K562 (cell line): ENCODE measurements around the gene CD52. TPM values are rescaled to one million over a fixed set of nuclear protein-coding genes. Genes with fewer than 3 reads are reported as not detected.
"Not testable (repeated sequence)": the region's sequence is repeated elsewhere in the genome, so short reads cannot be mapped to it uniquely, and the experiment has no call there.

Experiments used
- ATAC-seq: fragments of 200-7000 bp; cut with Tn5 transposase; 3 replicates; pipeline ENCODE4 v1.9.1; 2020; ENCODE audit warnings: moderate library complexity
- BruUV-seq: library from RNA; stranded (reverse); fragments of 400-500 nt; replicated peaks from 2 replicates; lab custom pipeline; 2021; lab: Mats Ljungman, UMichigan
- CTCF ChIA-PET: fragments of 300-600 bp; formaldehyde crosslinking; extraction: SDS; loops from one replicate; lab custom pipeline; 2021; ENCODE audit warnings: low intra/inter-chr PET ratio; lab: Yijun Ruan, JAX
- POLR2A ChIA-PET: fragments of 300-600, 350-650 bp; sonication (Branson Sonifier 250); formaldehyde crosslinking; extraction: SDS; loops from one replicate; lab custom pipeline; 2021; ENCODE audit warnings: antibody characterized with exemption, inconsistent platforms; lab: Yijun Ruan, JAX
- DNase-seq, 4 experiments: peaks; one replicate each; pipeline versions ENCODE4 v3.0.0 to v3.0.0-alpha.2; 2011 to 2018; ENCODE audit warnings: low spot score in 3 of 4, mixed read lengths in 3 of 4; ENCODE audit errors: extremely low read depth in 1 of 4
- FAIRE-seq: peaks from 2 replicates; lab custom pipeline; 2011; peaks lifted over from hg19 to GRCh38; lab: Jason Lieb, UNC
- H2AFZ ChIP-seq: 2 replicates; pipeline ENCODE4 v1.6.0; 2011; ENCODE audit warnings: low read depth, low read length, control low read depth, inconsistent platforms
- H3K27ac ChIP-seq: fragments of 200-600 bp; 3 replicates; pipeline ENCODE4 v1.8.0; 2011; ENCODE audit warnings: low read depth, mild to moderate bottlenecking, control low read depth, inconsistent platforms, low read length, moderate library complexity, mixed read lengths; ENCODE audit errors: extremely low read depth
- H3K27me3 ChIP-seq, 2 experiments: fragments of 300-600 bp in 1 of 2; 2 replicates in 1 of 2; 3 replicates in 1 of 2; pipeline versions ENCODE4 v1.6.0 to v1.8.0; 2011; ENCODE audit warnings: inconsistent platforms in 2 of 2, low read length in 2 of 2, mild to moderate bottlenecking in 1 of 2, mixed read lengths in 1 of 2, moderate library complexity in 1 of 2; ENCODE audit not compliant: control insufficient read depth in 2 of 2, insufficient read depth in 2 of 2
- H3K36me3 ChIP-seq: fragments of 300-600 bp; 3 replicates; pipeline ENCODE4 v1.8.0; 2011; ENCODE audit warnings: mild to moderate bottlenecking, low read length, inconsistent platforms; ENCODE audit not compliant: control insufficient read depth, insufficient read depth
- H3K4me1 ChIP-seq, 2 experiments: fragments of 200-600 bp in 1 of 2; replicated peaks in 1 of 2; 2 replicates in 1 of 2; 3 replicates in 1 of 2; pipeline versions ENCODE4 v1.5.1 to v1.8.0; 2011; ENCODE audit warnings: inconsistent platforms in 2 of 2, low read length in 2 of 2, mild to moderate bottlenecking in 1 of 2, mixed read lengths in 1 of 2, moderate library complexity in 1 of 2; ENCODE audit not compliant: control insufficient read depth in 2 of 2, insufficient read depth in 2 of 2
- H3K4me2 ChIP-seq: 2 replicates; pipeline ENCODE4 v1.6.1; 2011; ENCODE audit warnings: low read length, control low read depth, inconsistent platforms, mixed read lengths; ENCODE audit not compliant: insufficient read depth
- H3K4me3 ChIP-seq: fragments of 200-600 bp; sonication (generic), shearing (Covaris generic); 2 replicates; pipeline ENCODE4 v1.5.1; 2016; ENCODE audit warnings: control low read depth, inconsistent platforms
- H3K79me2 ChIP-seq: fragments of 200-600 bp; 3 replicates; pipeline ENCODE4 v1.8.0; 2011; ENCODE audit warnings: low read length, inconsistent platforms; ENCODE audit not compliant: control insufficient read depth, insufficient read depth
- H3K9ac ChIP-seq, 2 experiments: 2 replicates each; pipeline versions ENCODE4 v1.6.0 to v1.6.1; 2011; ENCODE audit warnings: low read depth in 2 of 2, low read length in 2 of 2, control low read depth in 1 of 2, inconsistent platforms in 1 of 2, mild to moderate bottlenecking in 1 of 2, mixed read lengths in 1 of 2; ENCODE audit not compliant: insufficient read depth in 1 of 2
- H3K9me1 ChIP-seq: one replicate; pipeline ENCODE4 v1.6.0; 2011; ENCODE audit warnings: inconsistent platforms, mild to moderate bottlenecking, low read length, moderate library complexity; ENCODE audit not compliant: control insufficient read depth, insufficient read depth
- H3K9me3 ChIP-seq: replicated peaks from 2 replicates; pipeline ENCODE4 v1.5.1; 2011; ENCODE audit warnings: low read depth, low read length, inconsistent platforms; ENCODE audit not compliant: control insufficient read depth, insufficient read depth
- H4K20me1 ChIP-seq: replicated peaks from 2 replicates; pipeline ENCODE4 v1.6.1; 2011; ENCODE audit warnings: low read length, inconsistent platforms, mixed read lengths; ENCODE audit not compliant: control insufficient read depth, insufficient read depth
- MIER1 ChIP-seq: fragments of 450-650 bp; IDR thresholded peaks from 2 replicates; pipeline ENCODE4 v1.6.1; 2016; ENCODE audit warnings: antibody characterized with exemption, mild to moderate bottlenecking, low read depth
- POLR2G ChIP-seq: fragments of 200-400 bp; formaldehyde crosslinking; IDR thresholded peaks from 2 replicates; pipeline ENCODE4 v1.6.1; 2017; ENCODE audit warnings: low read depth, mild to moderate bottlenecking, antibody characterized with exemption, low read length, moderate library complexity
- RBFOX2 ChIP-seq: fragments of 200-400 bp; formaldehyde crosslinking; IDR thresholded peaks from 2 replicates; pipeline ENCODE4 v1.6.1; 2017; ENCODE audit warnings: low read depth, mild to moderate bottlenecking, low read length, moderate library complexity
- ZNF121 ChIP-seq: sonication (generic); formaldehyde crosslinking; conservative IDR thresholded peaks from 2 replicates; pipeline ENCODE4 v1.8.0; 2022; ENCODE audit warnings: missing genetic modification reagents
- WGBS: fragments of 100-300 bp; shearing (Covaris generic); methylation state at CpG from one replicate; pipeline ENCODE4 v1.1.6; 2016; ENCODE audit warnings: low coverage, mixed read lengths; ENCODE audit not compliant: insufficient coverage; ENCODE audit errors: missing lambda C conversion rate; 5-methylcytosine and 5-hydroxymethylcytosine counted together
- in situ Hi-C: fragments of 300-500 bp; cut with MboI; formaldehyde crosslinking; loops from 4 replicates; pipeline ENCODE4 v1.15.0; 2018; ENCODE audit warnings: inconsistent platforms, mixed read lengths
- intact Hi-C: fragments of 100-400 bp; cut with micrococcal nuclease; formaldehyde crosslinking; loops from 2 replicates; pipeline ENCODE4 v1.14.2; 2022
- polyA plus RNA-seq, 8 experiments: library from polyadenylated mRNA; depleted of rRNA in 4 of 8; stranded (reverse) in 5 of 8; unstranded in 3 of 8; fragments of >200 nt; fragmentation: Nextera tagmentation in 2 of 8; fragmentation: Illumina TruSeq in 1 of 8; extraction: Ambion mirVana in 2 of 8; extraction: Trizol in 1 of 8; gene quantifications; 2 replicates each; pipeline versions ENCODE4 v1.2.1 to v1.2.3, GENCODE V29; 2011 to 2014; ENCODE audit warnings: inconsistent platforms in 1 of 8, missing spikeins in 1 of 8
- total RNA-seq, 7 experiments: library from RNA; depleted of rRNA in 6 of 7; stranded (reverse); fragments of >200 nt in 6 of 7; fragmentation: Illumina TruSeq in 2 of 7; extraction: Trizol in 2 of 7; gene quantifications; 2 replicates each; pipeline versions ENCODE4 v1.2.1 to v1.2.3, GENCODE V29; 2011 to 2021; ENCODE audit warnings: low replicate concordance in 1 of 7

The CD52 gene
- total and polyA plus RNA-seq, 9 of the 15 experiments (the other 6 are each of a cell fraction or from before 2014, with no cell fraction given), result 34.9 to 488 (median 173) TPM

DNA sequence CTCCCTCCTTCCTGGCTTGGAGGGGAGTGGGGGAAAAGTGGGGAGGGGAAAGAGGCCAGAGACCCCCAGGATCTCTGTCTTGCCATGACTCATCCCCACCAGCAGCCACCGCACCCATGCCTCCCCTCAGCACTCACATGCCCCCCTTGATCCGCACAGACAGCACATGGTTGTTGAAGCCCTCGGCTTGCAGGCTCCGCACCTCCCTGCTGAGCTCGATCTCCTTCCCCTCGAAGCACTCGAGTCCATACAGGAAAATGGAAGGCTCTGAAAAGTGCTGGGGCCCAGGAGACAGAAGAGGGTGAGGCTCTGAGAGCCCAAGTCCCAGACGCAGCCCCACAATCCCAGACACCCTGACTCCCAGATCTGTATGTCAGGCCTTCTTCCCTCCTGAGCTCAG lies 10.8 kb downstream of the CD52 start:
- Histone ChIP-seq H3K9ac (peak overlapping the region in 1 of 2 experiments; percentile 86; a peak in 2 of 4 replicates), H3K9me3 (no peaks in the 10 kb centered on the region), H3K79me2 (no peaks in the 10 kb centered on the region), H3K4me3 (no peak overlapping the region), H4K20me1 (no peaks in the 10 kb centered on the region), H3K4me1 (peaks cover 2 to 13% of the 10 kb centered on the region in 2 experiments; a peak in 3 of 5 replicates), H3K9me1 (no peaks in the 10 kb centered on the region), H2AFZ (no peak overlapping the region), H3K27ac (no peak overlapping the region), H3K4me2 (no peak overlapping the region), H3K27me3 (no peaks in the 10 kb centered on the region), H3K36me3 (peaks cover 8% of the 10 kb centered on the region; the same call in 2 of the 3 replicates)
- ATAC-seq (peak; percentile 8; the same call in 1 of the 3 replicates), FAIRE-seq (no peak), DNase-seq (no peak)
- intact Hi-C loops, result loop anchor here (1.0 to 2.0 kb wide), 2 partner anchors 34 to 63 kb away; no protein-coding TSS in a partner anchor
- in situ Hi-C loops, result no loop called here
- 84% methylated on average over 8 of the region's 8 CpGs for WGBS
- ChIA-PET POLR2A (interaction anchor here (0.6 to 2.5 kb wide), 4 partner anchors 18 to 78 kb away, joined by 3 to 10 read pairs (median 4); no protein-coding TSS in a partner anchor), CTCF (no interaction called here)
- TF ChIP-seq POLR2G (0 out of 2 replicates have a peak, but pooled peaks have one; percentile 20), MIER1 (no peak), RBFOX2 (peak; percentile 43)
- BruUV-seq, result no TSS peak

DNA sequence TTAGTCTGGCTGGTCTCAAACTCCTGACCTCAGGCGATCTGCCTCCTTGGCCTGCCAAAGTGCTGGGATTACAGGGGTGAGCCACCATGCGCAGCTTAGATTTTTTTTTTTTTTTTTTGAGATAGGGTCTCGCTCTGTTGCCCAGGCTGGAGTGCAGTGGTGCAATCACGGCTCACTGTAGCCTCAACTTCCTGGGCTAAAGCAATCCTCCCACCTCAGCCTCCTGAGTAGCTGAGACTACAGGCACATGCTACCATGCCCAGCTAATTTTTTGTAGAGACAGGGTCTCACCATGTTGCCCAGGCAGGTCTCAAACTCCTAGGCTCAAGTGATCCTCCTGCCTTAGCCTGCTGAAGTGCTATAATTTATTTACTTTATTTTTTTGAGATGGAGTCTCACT lies 11.6 kb downstream of the CD52 start:
- peak; percentile 51; the same call in 1 of the 2 replicates for TF ChIP-seq ZNF121 (CRISPR knock-in tag)
- FAIRE-seq, H3K9me3 ChIP-seq, H3K4me3 ChIP-seq, DNase-seq, H3K79me2 ChIP-seq, H3K27ac ChIP-seq, H2AFZ ChIP-seq, H3K9ac ChIP-seq, ATAC-seq, H3K27me3 ChIP-seq, in situ Hi-C loops, H3K36me3 ChIP-seq, H4K20me1 ChIP-seq, H3K4me2 ChIP-seq, H3K9me1 ChIP-seq, BruUV-seq: not testable (repeated sequence)
- 92% methylated on average over 4 of the region's 4 CpGs for WGBS
- POLR2A ChIA-PET, result interaction anchor here (0.6 to 4.1 kb wide), 5 partner anchors 8 to 145 kb away, joined by 3 to 19 read pairs (median 7); no protein-coding TSS in a partner anchor
- CTCF ChIA-PET, result interaction anchor here (0.6 kb wide), 1 partner anchor 54 kb away, joined by 3 read pairs; no protein-coding TSS in a partner anchor
- intact Hi-C loops, result loop anchor here (2.0 kb wide), 1 partner anchor 33 kb away; no protein-coding TSS in a partner anchor
- peaks cover 2 to 13% of the 10 kb centered on the region in 2 experiments; a peak in 3 of 5 replicates for H3K4me1 ChIP-seq
